SK-N-SH (cell line): ENCODE results near the gene TTC23. TPM values are rescaled to one million over a fixed set of nuclear protein-coding genes. Genes with fewer than 3 reads are reported as not detected.

Source experiments
- CTCF ChIA-PET: fragments of 300-600, 350-600 bp; formaldehyde crosslinking; extraction: SDS; loops from one replicate; lab custom pipeline; 2021; lab: Yijun Ruan, JAX
- POLR2A ChIA-PET: fragments of 350-600 bp; sonication (Branson Sonifier 250); formaldehyde crosslinking; extraction: SDS; loops from one replicate; lab custom pipeline; 2020; ENCODE audit warnings: antibody characterized with exemption, inconsistent platforms; lab: Yijun Ruan, JAX
- DNase-seq: peaks from one replicate; pipeline ENCODE4 v3.0.0; 2012
- H2AFZ ChIP-seq: fragments of 200-600 bp; sonication (generic); 2 replicates; pipeline ENCODE4 v1.8.1; 2016; ENCODE audit warnings: antibody characterized with exemption, mild to moderate bottlenecking, low read depth
- H3F3A ChIP-seq: fragments of 200-600 bp; sonication (generic); replicated peaks from 2 replicates; pipeline ENCODE3; 2016; ENCODE audit warnings: antibody characterized with exemption, mild to moderate bottlenecking; ENCODE audit not compliant: insufficient read depth
- H3K27ac ChIP-seq, 2 experiments: fragments of 200-500 bp in 1 of 2; fragments of 200-600 bp in 1 of 2; sonication (Bioruptor generic) in 1 of 2; sonication (generic), shearing (Covaris generic) in 1 of 2; 2 replicates each; pipeline versions ENCODE4 v1.5.1 to v1.6.1; 2014 to 2016; ENCODE audit warnings: low read depth in 2 of 2, inconsistent platforms in 1 of 2, low read length in 1 of 2, mild to moderate bottlenecking in 1 of 2, mixed read lengths in 1 of 2
- H3K27me3 ChIP-seq: fragments of 200-600 bp; sonication (generic), shearing (Covaris generic); 2 replicates; pipeline ENCODE4 v1.6.1; 2016; ENCODE audit warnings: mixed run types; ENCODE audit not compliant: insufficient read depth
- H3K36me3 ChIP-seq, 2 experiments: fragments of 200-500 bp in 1 of 2; fragments of 200-600 bp in 1 of 2; sonication (Bioruptor generic) in 1 of 2; sonication (generic) in 1 of 2; replicated peaks in 1 of 2; 2 replicates each; pipeline versions ENCODE3 to v1.5.1; 2014 to 2016; ENCODE audit warnings: low read length in 1 of 2, mild to moderate bottlenecking in 1 of 2; ENCODE audit not compliant: insufficient read depth in 2 of 2, control insufficient read depth in 1 of 2
- H3K4me1 ChIP-seq, 2 experiments: fragments of 200-500 bp in 1 of 2; fragments of 200-600 bp in 1 of 2; sonication (Bioruptor generic) in 1 of 2; sonication (generic), shearing (Covaris generic) in 1 of 2; 2 replicates each; pipeline versions ENCODE4 v1.5.1 to v1.6.1; 2014 to 2016; ENCODE audit warnings: low read depth in 1 of 2, low read length in 1 of 2, mixed run types in 1 of 2; ENCODE audit not compliant: insufficient read depth in 2 of 2, control insufficient read depth in 1 of 2
- H3K4me2 ChIP-seq: fragments of 200-600 bp; sonication (generic), shearing (Covaris generic); 2 replicates; pipeline ENCODE4 v1.6.1; 2017; ENCODE audit warnings: mixed run types
- H3K4me3 ChIP-seq, 2 experiments: fragments of 200-500 bp in 1 of 2; fragments of 200-600 bp in 1 of 2; sonication (Bioruptor generic) in 1 of 2; sonication (generic), shearing (Covaris generic) in 1 of 2; 2 replicates each; pipeline versions ENCODE4 v1.5.1 to v1.8.1; 2014 to 2016; ENCODE audit warnings: low read depth in 2 of 2, inconsistent platforms in 1 of 2, low read length in 1 of 2, mild to moderate bottlenecking in 1 of 2, mixed read lengths in 1 of 2, moderate library complexity in 1 of 2
- H3K79me2 ChIP-seq: fragments of 200-600 bp; sonication (generic); 2 replicates; pipeline ENCODE4 v1.8.1; 2017; ENCODE audit warnings: mild to moderate bottlenecking; ENCODE audit not compliant: insufficient read depth
- H3K9ac ChIP-seq: fragments of 200-600 bp; sonication (generic); 2 replicates; pipeline ENCODE4 v1.6.1; 2017; ENCODE audit warnings: mixed run types
- H3K9me2 ChIP-seq: fragments of 200-600 bp; sonication (generic); 2 replicates; pipeline ENCODE4 v1.6.1; 2017; ENCODE audit warnings: mixed run types
- H3K9me3 ChIP-seq: fragments of 200-600 bp; sonication (generic); 2 replicates; pipeline ENCODE4 v1.6.1; 2017; ENCODE audit warnings: mixed run types, mild to moderate bottlenecking, moderate library complexity
- H4K20me1 ChIP-seq: fragments of 200-600 bp; sonication (generic); 2 replicates; pipeline ENCODE4 v1.6.1; 2017; ENCODE audit warnings: mild to moderate bottlenecking, mixed run types; ENCODE audit not compliant: insufficient read depth
- CHD2 ChIP-seq: fragments of 150-350 bp; IDR thresholded peaks from 2 replicates; pipeline ENCODE4 v1.6.1; 2018; ENCODE audit warnings: low read length; ENCODE audit not compliant: partially characterized antibody
- ELF1 ChIP-seq: IDR thresholded peaks from 2 replicates; pipeline ENCODE4 v1.4.0; 2012
- EP300 ChIP-seq, 2 experiments: IDR thresholded peaks; 2 replicates each; pipeline versions ENCODE4 v1.4.0 to v1.6.1; 2012; ENCODE audit warnings: borderline replicate concordance in 1 of 2, low read depth in 1 of 2, low read length in 1 of 2
- FOXJ3 ChIP-seq: sonication (generic); formaldehyde crosslinking; IDR thresholded peaks from 2 replicates; pipeline ENCODE4 v1.5.1; 2020; ENCODE audit warnings: mild to moderate bottlenecking, missing genetic modification reagents
- FOXM1 ChIP-seq: IDR thresholded peaks from 2 replicates; pipeline ENCODE4 v1.4.0; 2012; ENCODE audit warnings: low read depth, mild to moderate bottlenecking
- GATA2 ChIP-seq: sonication (generic); formaldehyde crosslinking; IDR thresholded peaks from 2 replicates; pipeline ENCODE4 v1.5.0; 2020; ENCODE audit warnings: mild to moderate bottlenecking, missing genetic modification reagents
- IRF3 ChIP-seq: fragments of 150-350 bp; IDR thresholded peaks from 2 replicates; pipeline ENCODE4 v1.6.1; 2016; ENCODE audit warnings: mild to moderate bottlenecking, low read depth, low read length
- JUND ChIP-seq: IDR thresholded peaks from 2 replicates; pipeline ENCODE4 v1.4.0; 2012
- MEF2A ChIP-seq: IDR thresholded peaks from 2 replicates; pipeline ENCODE4 v1.4.0; 2012; ENCODE audit warnings: low read depth, borderline replicate concordance
- NRF1 ChIP-seq: IDR thresholded peaks from 2 replicates; pipeline ENCODE4 v1.6.1; 2012; ENCODE audit warnings: low read depth, mild to moderate bottlenecking, low read length
- RAD21 ChIP-seq: IDR thresholded peaks from 2 replicates; pipeline ENCODE4 v1.6.1; 2012; ENCODE audit warnings: mild to moderate bottlenecking, low read length
- RCOR1 ChIP-seq: fragments of 150-350 bp; IDR thresholded peaks from 2 replicates; pipeline ENCODE4 v1.6.1; 2017; ENCODE audit warnings: antibody characterized with exemption, low read length
- SMC3 ChIP-seq: IDR thresholded peaks from 2 replicates; pipeline ENCODE4 v1.6.1; 2012; ENCODE audit warnings: low read depth, low read length, improper control_type of control experiment
- USF2 ChIP-seq: fragments of 150-350 bp; IDR thresholded peaks from 2 replicates; pipeline ENCODE4 v1.6.1; 2017; ENCODE audit warnings: antibody characterized with exemption, low read length, low read depth, borderline replicate concordance
- ZBTB33 ChIP-seq: IDR thresholded peaks from 2 replicates; pipeline ENCODE4 v1.4.0; 2012; ENCODE audit warnings: low read depth, borderline replicate concordance
- WGBS: methylation state at CpG from one replicate; pipeline ENCODE4 v1.1.6; 2017; ENCODE audit warnings: low lambda C conversion rate; 5-methylcytosine and 5-hydroxymethylcytosine counted together
- polyA plus RNA-seq, 3 experiments: library from polyadenylated mRNA; depleted of rRNA; stranded (reverse); fragments of >200 nt; gene quantifications; 2 replicates each; pipeline ENCODE4 v1.2.3, GENCODE V29; 2012
- TF ChIP-seq, protein P1 (sequence below): IDR thresholded peaks from 2 replicates; pipeline ENCODE4 v1.4.0; 2012; ENCODE audit warnings: low read depth

Gene TTC23
- polyA plus RNA-seq, 1 of the 3 experiments (the other 2 are of a cell fraction): 0.79 TPM

DNA sequence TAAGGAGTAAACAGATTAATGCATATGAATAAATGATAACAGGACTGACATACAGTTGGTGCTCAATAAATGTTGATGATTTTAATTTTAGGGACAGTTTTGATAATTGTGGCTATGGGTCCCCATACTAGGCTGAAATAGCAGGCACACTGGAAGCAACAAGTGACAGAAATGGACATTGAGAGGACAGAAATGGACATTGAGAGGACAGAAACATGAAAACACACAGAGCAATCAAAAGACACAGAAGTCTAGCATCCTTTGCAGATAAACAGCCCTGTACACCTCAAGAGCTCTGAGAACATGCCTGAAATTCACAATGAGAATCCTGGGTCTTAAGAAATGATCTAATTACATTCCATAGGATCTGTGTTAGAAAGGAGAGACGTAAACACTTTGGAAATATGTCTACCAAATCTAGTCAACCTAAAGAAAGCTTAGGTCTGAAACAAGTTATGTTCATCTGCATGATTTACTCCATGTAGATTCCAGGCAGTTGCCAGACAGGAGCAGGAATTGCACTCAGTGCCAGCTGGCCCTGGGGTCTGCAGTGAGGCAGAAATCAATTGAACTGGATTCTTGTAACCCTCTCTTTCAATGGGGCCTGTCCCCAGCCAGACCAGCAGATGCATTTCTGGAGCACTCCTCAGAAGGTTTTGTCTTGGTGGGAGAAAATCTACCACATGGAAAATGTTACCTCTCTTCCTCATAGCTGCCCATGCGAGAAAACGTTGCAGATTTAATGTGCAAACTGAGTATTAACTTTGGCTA, 84.2 kb downstream of the TTC23 start:
- POLR2A ChIA-PET: no interaction called here
- DNase-seq: no peak
- WGBS: 85% methylated on average over 3 of the region's 3 CpGs
- H3K36me3 ChIP-seq: no peaks in the 10 kb centered on the region
- H3K9me2 ChIP-seq: no peaks in the 10 kb centered on the region
- CTCF ChIA-PET: interaction anchor here (1.4 to 1.6 kb wide), 3 partner anchors 11 to 64 kb away, joined by 3 to 5 read pairs (median 3); no protein-coding TSS in a partner anchor
- no peaks in the 10 kb centered on the region for H3K79me2 ChIP-seq
- H3K4me3 ChIP-seq: no peak overlapping the region
- H3K4me2 ChIP-seq: no peak overlapping the region
- H3K4me1 ChIP-seq: peaks cover 2 to 11% of the 10 kb centered on the region in 2 experiments; a peak in 3 of 4 replicates
- no peak overlapping the region for H2AFZ ChIP-seq
- peaks cover 5% of the 10 kb centered on the region for H3F3A ChIP-seq
- H3K9ac ChIP-seq: no peak overlapping the region
- no peaks in the 10 kb centered on the region for H3K9me3 ChIP-seq
- no peaks in the 10 kb centered on the region for H3K27me3 ChIP-seq
- no peak overlapping the region for H3K27ac ChIP-seq
- TF ChIP-seq CHD2 (no peak), ELF1 (no peak), MEF2A (no peak), SMC3 (no peak)
- no peaks in the 10 kb centered on the region for H4K20me1 ChIP-seq

DNA sequence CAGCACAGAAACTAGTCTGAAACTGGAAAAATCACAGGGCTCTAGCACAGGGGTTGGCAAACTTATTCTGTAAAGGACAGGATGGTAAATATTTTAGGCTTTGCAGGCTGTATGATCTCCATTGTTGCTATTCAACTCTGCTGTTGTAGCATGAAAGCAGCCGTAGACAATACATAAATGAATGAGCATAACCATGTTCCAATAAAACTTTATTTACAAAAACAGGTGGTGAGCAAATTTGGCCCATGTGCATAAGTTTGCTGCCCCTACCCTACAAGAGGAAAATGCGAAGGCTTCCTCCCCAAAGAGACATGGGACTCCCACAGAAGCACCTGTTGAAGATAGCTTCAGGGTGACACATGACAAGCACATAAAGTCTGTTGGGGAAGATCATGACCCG, 85.3 kb downstream of the TTC23 start:
- no peak overlapping the region for H3K27ac ChIP-seq
- CTCF ChIA-PET: interaction anchor here (1.4 to 1.6 kb wide), 2 partner anchors 59 to 63 kb away, joined by 3 to 5 read pairs; no protein-coding TSS in a partner anchor

More for the DNA sequence above, 85.3 kb downstream of the TTC23 start:
- Histone ChIP-seq H3K9me2 (no peaks in the 10 kb centered on the region), H3K9ac (no peak overlapping the region), H3F3A (no peaks in the 10 kb centered on the region), H3K9me3 (no peaks in the 10 kb centered on the region), H3K4me3 (no peak overlapping the region), H3K4me1 (no peaks in the 10 kb centered on the region), H4K20me1 (no peaks in the 10 kb centered on the region), H3K36me3 (no peaks in the 10 kb centered on the region), H3K4me2 (no peak overlapping the region), H3K79me2 (no peaks in the 10 kb centered on the region), H2AFZ (no peak overlapping the region), H3K27me3 (no peaks in the 10 kb centered on the region)
- WGBS: 85% methylated on average over 3 of the region's 3 CpGs
- TF ChIP-seq ZBTB33: no peak
- TF ChIP-seq IRF3: no peak
- no peak for TF ChIP-seq RCOR1
- TF ChIP-seq EP300 (IDR thresholded peaks at IDR 0.05; ENCODE audit: borderline replicate concordance in 1 of 2, low read depth in 1 of 2, low read length in 1 of 2): no peak
- TF ChIP-seq FOXM1: no peak
- no peak for TF ChIP-seq USF2
- TF ChIP-seq, protein P1, sequence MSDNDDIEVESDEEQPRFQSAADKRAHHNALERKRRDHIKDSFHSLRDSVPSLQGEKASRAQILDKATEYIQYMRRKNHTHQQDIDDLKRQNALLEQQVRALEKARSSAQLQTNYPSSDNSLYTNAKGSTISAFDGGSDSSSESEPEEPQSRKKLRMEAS: no peak
- no peak for TF ChIP-seq FOXJ3
- TF ChIP-seq RAD21: no peak
- no peak for TF ChIP-seq JUND
- no peak for TF ChIP-seq GATA2 (CRISPR knock-in tag)
- no peak for TF ChIP-seq NRF1
- POLR2A ChIA-PET: no interaction called here
- DNase-seq: no peak
